Breast epithelium (tissue), 4 donors: ENCODE measurements around the gene SYT14. TPM values are rescaled to one million over a fixed set of nuclear protein-coding genes. Genes with fewer than 3 reads are reported as not detected.

ENCODE experiments used
- DNase-seq, 2 donors: peaks; one replicate each; pipeline ENCODE4 v3.0.0-alpha.2; 2019; ENCODE audit warnings: low spot score in 2 of 2
- H3K27ac ChIP-seq, 2 donors: fragments of 200-600 bp; sonication (generic) in 1 of 2; one replicate each; pipeline ENCODE4 v1.5.1; 2016 to 2019; ENCODE audit warnings: mild to moderate bottlenecking in 1 of 2
- H3K27me3 ChIP-seq, 2 donors: fragments of 200-600 bp; sonication (generic) in 1 of 2; one replicate each; pipeline versions ENCODE4 v1.5.1 to v1.6.0; 2017 to 2019; ENCODE audit warnings: control low read depth in 1 of 2, mild to moderate bottlenecking in 1 of 2
- H3K36me3 ChIP-seq: fragments of 200-600 bp; one replicate; pipeline ENCODE4 v1.5.1; 2019
- H3K4me1 ChIP-seq, 2 donors: fragments of 200-600 bp; sonication (generic); one replicate each; pipeline ENCODE4 v1.5.1; 2016 to 2019; ENCODE audit warnings: control low read depth in 1 of 2
- H3K4me3 ChIP-seq, 3 donors: fragments of 200-600 bp; sonication (generic); 1 replicate in 2 of 3; 2 replicates in 1 of 3; pipeline ENCODE4 v1.5.1; 2016 to 2019; ENCODE audit warnings: mild to moderate bottlenecking in 3 of 3, moderate library complexity in 2 of 3
- H3K9me3 ChIP-seq, 2 donors: fragments of 200-600 bp; sonication (generic) in 1 of 2; one replicate each; pipeline ENCODE4 v1.5.1; 2016 to 2019; ENCODE audit warnings: control low read depth in 1 of 2
- CTCF ChIP-seq, 3 donors: fragments of 450-650 bp; IDR thresholded peaks; one replicate each; pipeline ENCODE4 v1.5.1; 2016 to 2017; ENCODE audit warnings: antibody characterized with exemption in 3 of 3, mild to moderate bottlenecking in 3 of 3, moderate library complexity in 3 of 3
- POLR2A ChIP-seq: fragments of 450-650 bp; IDR thresholded peaks from one replicate; pipeline ENCODE4 v1.6.1; 2016; ENCODE audit warnings: antibody characterized with exemption, mild to moderate bottlenecking, moderate library complexity
- POLR2AphosphoS5 ChIP-seq, 3 donors: sonication (generic); formaldehyde crosslinking; IDR thresholded peaks; one replicate each; pipeline ENCODE4 v1.6.1; 2017; ENCODE audit warnings: antibody characterized with exemption in 3 of 3
- intact Hi-C: fragments of 100-400 bp; cut with DNase I; formaldehyde crosslinking; loops from one replicate; pipeline ENCODE4 v1.15.1; 2023; ENCODE audit warnings: low total_unique reads
- total RNA-seq, 3 donors: library from RNA; depleted of rRNA; stranded (reverse); fragments of >200 nt; gene quantifications; one replicate each; pipeline ENCODE4 v1.1.0, GENCODE V29; 2016

Gene SYT14
- total RNA-seq, 3 donors from 2014 or later, result 0.73 TPM; not detected in 2

GRCh38 chr1:209945377-209945776 lies 7.4 kb downstream of the SYT14 start:
- intact Hi-C loops, result no loop called here
- no peak overlapping the region for H3K27ac ChIP-seq
- no peaks in the 10 kb centered on the region for H3K4me1 ChIP-seq
- no peak overlapping the region for H3K4me3 ChIP-seq
- TF ChIP-seq CTCF (IDR thresholded peaks at IDR 0.05) (no peak), POLR2AphosphoS5 (IDR thresholded peaks at IDR 0.05) (no peak), POLR2A (no peak)
- peaks cover 0 to 6% of the 10 kb centered on the region in 2 donors for H3K27me3 ChIP-seq
- no peak for DNase-seq
- no peaks in the 10 kb centered on the region for H3K36me3 ChIP-seq
- no peaks in the 10 kb centered on the region for H3K9me3 ChIP-seq

- Histone ChIP-seq H3K36me3 (no peaks in the 10 kb centered on the region), H3K27ac (no peak overlapping the region), H3K9me3 (no peaks in the 10 kb centered on the region), H3K4me1 (no peaks in the 10 kb centered on the region), H3K27me3 (no peaks in the 10 kb centered on the region), H3K4me3 (no peak overlapping the region)
- intact Hi-C loops, result no loop called here
- TF ChIP-seq CTCF (IDR thresholded peaks at IDR 0.05) (no peak), POLR2A (no peak), POLR2AphosphoS5 (IDR thresholded peaks at IDR 0.05) (no peak)
- no peak for DNase-seq
These were observed 10.1 kb downstream of the SYT14 start for GRCh38 chr1:209948155-209948554.

GRCh38 chr1:209956116-209956515 lies 18.1 kb downstream of the SYT14 start:
- H3K36me3 ChIP-seq, result no peaks in the 10 kb centered on the region
- no peaks in the 10 kb centered on the region for H3K9me3 ChIP-seq
- DNase-seq, result no peak
- intact Hi-C loops, result no loop called here
- H3K4me1 ChIP-seq, result no peaks in the 10 kb centered on the region
- H3K27me3 ChIP-seq, result no peaks in the 10 kb centered on the region
- H3K4me3 ChIP-seq, result no peak overlapping the region
- H3K27ac ChIP-seq, result no peak overlapping the region
- no peak for TF ChIP-seq POLR2AphosphoS5 (IDR thresholded peaks at IDR 0.05)
- TF ChIP-seq POLR2A, result no peak
- TF ChIP-seq CTCF (IDR thresholded peaks at IDR 0.05), result no peak

- no peak for TF ChIP-seq CTCF (IDR thresholded peaks at IDR 0.05)
- H3K27ac ChIP-seq, result no peak overlapping the region
- H3K27me3 ChIP-seq, result no peaks in the 10 kb centered on the region
- no peaks in the 10 kb centered on the region for H3K4me1 ChIP-seq
- no peak for DNase-seq
- no peaks in the 10 kb centered on the region for H3K36me3 ChIP-seq
- H3K9me3 ChIP-seq, result no peaks in the 10 kb centered on the region
- intact Hi-C loops, result no loop called here
- H3K4me3 ChIP-seq, result no peak overlapping the region
These were observed 21.6 kb downstream of the SYT14 start for GRCh38 chr1:209959623-209960022.

- DNase-seq, result no peak
- Histone ChIP-seq H3K36me3 (no peaks in the 10 kb centered on the region), H3K4me1 (no peaks in the 10 kb centered on the region), H3K27ac (no peak overlapping the region), H3K27me3 (no peaks in the 10 kb centered on the region), H3K4me3 (no peak overlapping the region), H3K9me3 (no peaks in the 10 kb centered on the region)
- no peak for TF ChIP-seq CTCF (IDR thresholded peaks at IDR 0.05)
- TF ChIP-seq POLR2AphosphoS5 (IDR thresholded peaks at IDR 0.05), result no peak
- no peak for TF ChIP-seq POLR2A
- intact Hi-C loops, result no loop called here
These were observed 22.9 kb downstream of the SYT14 start for GRCh38 chr1:209960926-209961325.
